ENCODE measurements around the gene CHST11.

DNA sequence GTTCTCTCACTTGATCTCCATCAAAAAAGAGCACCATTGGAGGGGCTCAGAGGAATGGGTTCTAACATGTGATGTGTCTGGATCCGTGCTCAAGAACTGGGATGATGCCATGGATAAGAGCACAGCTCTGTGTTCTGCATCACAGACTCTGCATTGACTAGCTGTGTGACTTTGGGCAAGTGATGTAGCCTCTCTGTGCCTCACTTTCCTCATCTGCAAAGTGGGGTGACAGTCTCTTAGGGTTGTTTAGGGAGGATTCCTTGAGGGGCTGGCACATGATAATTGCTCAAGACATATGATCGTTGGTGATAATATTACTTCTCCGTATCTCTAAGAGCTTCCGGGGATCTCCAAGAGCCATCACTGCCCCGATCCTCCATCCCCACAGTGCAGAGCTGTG lies 202.3 kb downstream of the CHST11 start:
- no peak for TF ChIP-seq POLR2A (IDR thresholded peaks at IDR 0.05)
- no peak for TF ChIP-seq CTCF (IDR thresholded peaks at IDR 0.05)
